ENCODE data around the gene WDR48.

Gene WDR48

DNA sequence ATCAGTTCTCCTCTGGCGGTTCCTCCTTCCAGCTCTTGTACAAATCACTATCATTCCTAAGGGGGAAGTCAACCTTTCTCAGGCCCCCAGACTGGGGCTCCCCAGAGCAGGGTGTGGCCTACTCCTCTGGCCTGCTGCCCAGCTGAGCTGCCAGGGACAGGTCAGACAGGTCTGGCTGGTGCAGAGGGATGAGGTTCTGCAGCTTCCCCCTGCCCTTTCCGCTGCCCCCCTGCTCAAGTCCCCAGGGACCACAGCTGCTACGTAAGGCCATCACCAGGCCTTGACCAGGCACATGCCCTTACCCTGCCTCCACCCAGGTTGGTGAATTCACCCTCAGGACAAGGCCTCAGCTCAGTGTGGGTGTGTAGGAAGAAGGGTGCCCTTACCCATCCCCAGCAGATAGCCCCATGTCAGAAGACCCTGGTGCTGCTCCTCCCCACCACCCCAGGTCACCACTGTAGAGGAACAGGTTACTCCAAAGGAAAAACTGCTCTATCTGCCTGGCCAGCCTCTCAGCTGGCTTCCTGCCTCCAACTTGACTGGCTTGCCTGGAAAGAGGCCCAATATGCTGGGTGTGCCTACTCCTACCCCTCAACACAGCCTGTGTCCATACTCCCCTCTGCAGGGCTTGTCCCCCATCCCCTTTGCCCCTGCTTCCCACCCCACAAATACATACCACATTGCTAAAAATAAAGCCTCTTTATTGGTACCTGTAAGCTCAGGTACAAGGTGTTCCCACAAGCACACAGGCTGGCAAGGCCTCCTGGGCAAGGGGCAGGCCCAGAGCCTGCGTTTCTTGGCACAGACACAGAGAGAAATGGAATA, 89.6 kb downstream of the WDR48 start:
- no peak for DNase-seq

DNA sequence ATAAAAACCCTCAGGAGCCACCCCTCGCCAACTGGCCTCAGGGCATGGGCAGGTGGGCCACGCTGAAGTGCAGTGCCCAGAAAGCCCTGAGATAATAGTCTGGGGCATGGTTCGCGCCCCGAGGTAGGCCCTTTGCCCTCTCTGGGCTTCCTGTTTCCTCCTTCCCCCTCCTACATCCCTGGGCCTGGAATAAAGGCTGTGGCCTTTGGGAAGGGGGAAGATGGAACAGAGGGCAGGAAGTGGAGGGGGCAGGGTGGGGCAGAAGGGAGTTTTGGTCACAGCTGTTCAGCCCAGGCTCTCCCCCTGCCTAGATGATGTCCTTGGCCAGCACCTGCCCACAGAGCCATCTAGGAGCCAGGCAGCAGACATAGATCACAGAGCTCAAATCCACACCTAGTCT, 90.3 kb downstream of the WDR48 start:
- DNase-seq, result no peak

DNA sequence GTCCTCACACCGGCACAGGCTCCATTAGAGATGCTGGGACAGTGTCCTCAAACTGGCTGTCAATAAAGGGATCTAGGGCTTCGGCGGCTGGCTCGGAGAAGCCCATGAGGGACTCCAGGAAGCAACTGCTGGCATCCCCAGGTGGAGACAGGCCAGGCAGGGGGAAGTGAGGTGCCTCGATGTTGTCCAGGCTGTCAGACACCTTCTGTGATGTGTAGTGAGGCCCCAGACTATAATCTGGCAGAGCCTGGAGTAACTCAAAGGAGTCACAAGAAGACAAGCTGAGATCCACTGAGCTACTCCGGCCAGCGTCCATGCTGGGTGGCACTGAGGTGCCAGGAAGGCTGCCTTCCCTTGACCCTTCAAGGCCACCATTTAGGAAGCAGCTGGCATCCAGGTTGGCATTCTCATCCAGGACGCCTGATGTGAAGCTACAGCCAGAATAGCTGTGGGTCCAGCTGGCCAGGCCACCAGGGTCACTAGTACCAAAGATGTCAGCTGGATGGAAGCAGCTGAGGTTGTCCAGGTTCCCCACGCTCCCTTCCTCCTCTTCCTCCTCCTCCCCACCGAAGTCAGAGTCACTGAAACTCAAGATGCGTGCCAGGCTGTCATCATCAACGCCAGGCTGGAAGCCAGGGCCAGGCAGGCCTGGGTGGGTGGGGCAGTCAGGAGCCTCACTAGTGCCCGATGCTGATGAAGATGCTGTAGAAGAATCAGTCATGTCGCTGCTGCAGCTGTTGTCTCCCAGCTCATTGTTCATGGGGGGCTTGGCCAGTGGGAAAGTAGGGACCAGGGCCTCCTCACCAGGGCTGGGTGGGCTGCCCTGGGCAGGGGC, 91.5 kb downstream of the WDR48 start:
- DNase-seq, result no peak

- no peak for DNase-seq
These were observed 92.4 kb downstream of the WDR48 start for GRCh38 chr3:39144095-39144747.

GRCh38 chr3:39144748-39145380, 93.0 kb downstream of the WDR48 start:
- DNase-seq, result no peak

DNA sequence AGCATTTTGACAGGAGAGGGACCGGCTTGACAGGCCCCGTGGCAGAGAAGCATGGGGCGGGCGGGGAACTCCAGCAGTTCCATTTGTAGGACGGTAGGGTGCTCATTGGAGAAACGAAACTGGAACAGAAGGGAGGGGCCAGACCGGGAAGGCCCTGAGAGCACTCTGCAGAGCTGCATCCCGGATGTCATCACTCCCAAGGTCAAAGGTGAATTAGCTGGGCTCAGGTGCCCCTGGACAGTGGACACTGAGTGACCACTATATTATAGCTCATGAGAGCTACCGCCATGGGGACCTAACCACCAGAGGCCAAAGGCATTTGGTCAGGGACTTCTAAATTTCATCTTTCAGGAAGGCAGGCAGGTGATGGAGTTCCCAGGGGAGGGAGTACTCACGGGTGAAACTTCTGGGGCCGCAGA, 94.3 kb downstream of the WDR48 start:
- no peak for DNase-seq

All from activated naive CD4-positive, alpha-beta T cell treated with anti-CD3 and anti-CD28 coated beads, Interleukin-2, amount 50 U/mL, for 16 hours (primary cell).